Bronchial epithelial cell (primary cell): ENCODE measurements around the gene MCTP1. TPM values are rescaled to one million over a fixed set of nuclear protein-coding genes. Genes with fewer than 3 reads are reported as not detected.
"Not testable (repeated sequence)": the region's sequence is repeated elsewhere in the genome, so short reads cannot be mapped to it uniquely, and the experiment has no call there.

Experiments
- DNase-seq: peaks from one replicate; pipeline ENCODE4 v3.0.0-alpha.2; 2010; ENCODE audit warnings: low read depth
- FAIRE-seq: peaks from 2 replicates; lab custom pipeline; 2011; peaks lifted over from hg19 to GRCh38; lab: Jason Lieb, UNC
- H3K27me3 ChIP-seq: 2 replicates; pipeline ENCODE4 v1.5.1; 2011; ENCODE audit warnings: low read length; ENCODE audit not compliant: control insufficient read depth, insufficient read depth
- H3K36me3 ChIP-seq: 2 replicates; pipeline ENCODE4 v1.5.1; 2011; ENCODE audit warnings: low read length; ENCODE audit not compliant: control insufficient read depth, insufficient read depth
- H3K4me3 ChIP-seq: 2 replicates; pipeline ENCODE4 v1.5.1; 2011; ENCODE audit warnings: mild to moderate bottlenecking, low read depth, low read length, control low read depth
- total RNA-seq: library from RNA; depleted of rRNA; stranded (reverse); fragments of >200 nt; gene quantifications from 2 replicates; pipeline ENCODE4 v1.2.1, GENCODE V29; 2014
- TF ChIP-seq, protein P1 (sequence below): IDR thresholded peaks from 2 replicates; pipeline ENCODE4 v1.5.1; 2011; ENCODE audit warnings: mild to moderate bottlenecking, moderate library complexity, low read length, control low read depth, inconsistent platforms; ENCODE audit not compliant: insufficient read depth, severe bottlenecking

MCTP1 gene
- total RNA-seq, 1 donor from 2014 or later, result 17.9 TPM

- H3K27me3 ChIP-seq, result no peaks in the 10 kb centered on the region
- H3K36me3 ChIP-seq, result no peaks in the 10 kb centered on the region
- DNase-seq, result peak; percentile 60
- TF ChIP-seq, protein P1, sequence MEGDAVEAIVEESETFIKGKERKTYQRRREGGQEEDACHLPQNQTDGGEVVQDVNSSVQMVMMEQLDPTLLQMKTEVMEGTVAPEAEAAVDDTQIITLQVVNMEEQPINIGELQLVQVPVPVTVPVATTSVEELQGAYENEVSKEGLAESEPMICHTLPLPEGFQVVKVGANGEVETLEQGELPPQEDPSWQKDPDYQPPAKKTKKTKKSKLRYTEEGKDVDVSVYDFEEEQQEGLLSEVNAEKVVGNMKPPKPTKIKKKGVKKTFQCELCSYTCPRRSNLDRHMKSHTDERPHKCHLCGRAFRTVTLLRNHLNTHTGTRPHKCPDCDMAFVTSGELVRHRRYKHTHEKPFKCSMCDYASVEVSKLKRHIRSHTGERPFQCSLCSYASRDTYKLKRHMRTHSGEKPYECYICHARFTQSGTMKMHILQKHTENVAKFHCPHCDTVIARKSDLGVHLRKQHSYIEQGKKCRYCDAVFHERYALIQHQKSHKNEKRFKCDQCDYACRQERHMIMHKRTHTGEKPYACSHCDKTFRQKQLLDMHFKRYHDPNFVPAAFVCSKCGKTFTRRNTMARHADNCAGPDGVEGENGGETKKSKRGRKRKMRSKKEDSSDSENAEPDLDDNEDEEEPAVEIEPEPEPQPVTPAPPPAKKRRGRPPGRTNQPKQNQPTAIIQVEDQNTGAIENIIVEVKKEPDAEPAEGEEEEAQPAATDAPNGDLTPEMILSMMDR, result no peak
- FAIRE-seq, result no peak
- H3K4me3 ChIP-seq, result no peak overlapping the region
Observed at GRCh38 chr5:95216136-95216955, 68.5 kb downstream of the MCTP1 start.

DNA sequence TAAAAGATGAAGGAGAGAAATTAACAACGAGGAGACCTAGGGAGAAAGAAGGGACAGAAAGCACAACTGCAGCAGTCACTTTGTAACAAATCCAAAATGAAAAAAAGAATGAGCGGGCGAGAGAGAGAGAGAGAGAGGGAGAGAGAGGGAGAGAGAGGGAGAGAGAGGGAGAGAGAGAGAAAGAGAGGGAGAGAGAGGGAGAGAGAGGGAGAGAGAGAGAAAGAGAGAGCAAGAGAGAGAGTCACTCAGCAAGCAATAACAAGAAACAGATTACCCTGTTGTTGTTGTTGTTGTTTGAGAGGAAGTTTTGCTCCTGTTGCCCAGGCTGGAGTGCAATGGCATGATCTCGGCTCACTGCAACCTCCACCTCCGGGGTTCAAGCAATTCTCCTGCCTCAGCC lies 77.1 kb downstream of the MCTP1 start:
- FAIRE-seq, H3K27me3 ChIP-seq, DNase-seq, H3K4me3 ChIP-seq, H3K36me3 ChIP-seq: not testable (repeated sequence)

- Histone ChIP-seq H3K4me3 (no peak overlapping the region), H3K27me3 (no peaks in the 10 kb centered on the region), H3K36me3 (no peaks in the 10 kb centered on the region)
- DNase-seq (no peak), FAIRE-seq (peak; percentile 7)
- TF ChIP-seq, protein P1, result no peak
Observed at GRCh38 chr5:95194856-95195255, 90.0 kb downstream of the MCTP1 start.

GRCh38 chr5:95191330-95191729 lies 93.6 kb downstream of the MCTP1 start:
- TF ChIP-seq, protein P1, result no peak
- no peak for FAIRE-seq
- H3K27me3 ChIP-seq, result no peaks in the 10 kb centered on the region

GRCh38 chr5:95184924-95185323 lies 100.0 kb downstream of the MCTP1 start:
- no peak for FAIRE-seq
- TF ChIP-seq, protein P1, result no peak
- H3K4me3 ChIP-seq, result no peak overlapping the region
- H3K36me3 ChIP-seq, result no peaks in the 10 kb centered on the region
- no peaks in the 10 kb centered on the region for H3K27me3 ChIP-seq
- no peak for DNase-seq

More at GRCh38 chr5:95191330-95191729, 93.6 kb downstream of the MCTP1 start:
- H3K36me3 ChIP-seq, result no peaks in the 10 kb centered on the region
- DNase-seq, result no peak
- H3K4me3 ChIP-seq, result no peak overlapping the region

GRCh38 chr5:95181644-95182043 lies 103.2 kb downstream of the MCTP1 start:
- no peak for FAIRE-seq
- TF ChIP-seq, protein P1, result no peak
- no peaks in the 10 kb centered on the region for H3K36me3 ChIP-seq
- no peaks in the 10 kb centered on the region for H3K27me3 ChIP-seq
- no peak for DNase-seq
- H3K4me3 ChIP-seq, result no peak overlapping the region
